ENCODE measurements around the gene TSC2.
"Not testable (repeated sequence)": the region's sequence is repeated elsewhere in the genome, so short reads cannot be mapped to it uniquely, and the experiment has no call there.

Gene TSC2

DNA sequence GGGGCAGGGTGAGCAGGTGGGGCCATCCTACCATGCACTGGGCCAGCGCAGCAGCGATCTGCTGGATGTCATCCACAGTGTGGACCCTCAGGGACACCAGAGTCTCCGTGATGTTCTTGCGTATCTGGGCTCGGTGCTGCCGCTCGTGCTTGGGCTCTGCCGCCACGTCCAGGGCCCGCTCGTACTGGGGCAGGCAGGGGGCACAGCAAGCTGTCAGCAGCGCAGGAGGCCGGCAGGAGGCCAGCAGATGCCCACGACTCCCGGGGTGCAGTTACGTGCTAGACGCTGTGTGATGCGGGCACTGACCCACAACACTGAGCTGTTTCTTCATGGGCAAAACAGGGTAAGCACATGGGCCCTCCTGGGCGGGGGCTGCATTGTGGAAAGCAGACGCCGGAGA, 57.5 kb downstream of the TSC2 start:
- H3K4me3 Mint-ChIP-seq, H3K36me3 Mint-ChIP-seq, H3K27ac Mint-ChIP-seq, H3K9me3 Mint-ChIP-seq, H3K4me1 Mint-ChIP-seq, H3K27me3 Mint-ChIP-seq: not testable (repeated sequence)

DNA sequence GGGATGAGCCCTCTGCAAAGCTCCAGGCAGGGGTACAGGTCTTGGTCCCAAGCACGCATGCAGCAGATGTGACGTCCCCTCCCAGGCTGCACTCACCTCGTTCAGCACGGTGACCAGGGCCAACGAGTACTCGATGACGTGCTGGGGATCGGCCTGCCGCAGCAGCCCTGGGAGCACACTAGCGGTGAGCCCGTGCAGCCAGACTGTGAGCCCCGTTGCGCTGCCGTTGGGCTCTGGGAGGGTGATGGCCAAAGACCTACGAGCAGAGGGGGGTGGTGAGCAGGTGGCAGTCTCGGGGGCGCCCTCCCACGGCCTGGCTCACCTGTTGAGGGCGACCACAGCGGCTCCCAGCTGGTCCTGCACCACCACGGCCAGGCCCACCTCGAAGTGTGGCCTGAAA, 58.0 kb downstream of the TSC2 start:
- not testable (repeated sequence) for H3K36me3 Mint-ChIP-seq, H3K27me3 Mint-ChIP-seq, H3K27ac Mint-ChIP-seq, H3K4me3 Mint-ChIP-seq, H3K9me3 Mint-ChIP-seq, H3K4me1 Mint-ChIP-seq

DNA sequence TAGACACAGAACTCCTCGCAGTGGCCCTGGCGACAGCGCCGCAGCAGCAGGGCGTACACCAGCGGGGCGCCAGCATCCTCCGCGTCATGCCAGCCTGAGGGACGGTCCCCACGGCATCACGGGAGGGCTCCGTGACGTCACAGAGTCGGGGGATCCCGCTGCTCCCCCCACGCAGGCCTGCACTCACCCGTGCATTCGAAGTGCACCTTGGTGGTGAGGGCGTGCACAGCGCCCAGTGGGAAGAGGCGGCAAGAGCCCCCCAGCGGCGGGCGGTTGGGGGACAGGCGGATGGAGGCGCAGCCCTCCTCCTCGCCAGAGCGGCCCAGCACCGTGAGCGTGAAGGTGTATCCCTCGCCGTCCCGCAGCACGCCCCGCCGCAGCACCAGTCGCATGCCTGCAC, 58.4 kb downstream of the TSC2 start:
- not testable (repeated sequence) for H3K4me1 Mint-ChIP-seq, H3K27ac Mint-ChIP-seq, H3K9me3 Mint-ChIP-seq, H3K4me3 Mint-ChIP-seq, H3K36me3 Mint-ChIP-seq, H3K27me3 Mint-ChIP-seq

GRCh38 chr16:2107121-2107790, 59.5 kb downstream of the TSC2 start:
- H3K27ac Mint-ChIP-seq, H3K9me3 Mint-ChIP-seq, H3K4me1 Mint-ChIP-seq, H3K4me3 Mint-ChIP-seq, H3K27me3 Mint-ChIP-seq, H3K36me3 Mint-ChIP-seq: not testable (repeated sequence)

GRCh38 chr16:2107791-2108125, 60.0 kb downstream of the TSC2 start:
- H3K27ac Mint-ChIP-seq, H3K4me3 Mint-ChIP-seq, H3K36me3 Mint-ChIP-seq, H3K27me3 Mint-ChIP-seq, H3K9me3 Mint-ChIP-seq, H3K4me1 Mint-ChIP-seq: not testable (repeated sequence)

GRCh38 chr16:2108446-2109270, 60.9 kb downstream of the TSC2 start:
- H3K27me3 Mint-ChIP-seq, H3K27ac Mint-ChIP-seq, H3K36me3 Mint-ChIP-seq, H3K4me3 Mint-ChIP-seq, H3K9me3 Mint-ChIP-seq, H3K4me1 Mint-ChIP-seq: not testable (repeated sequence)

DNA sequence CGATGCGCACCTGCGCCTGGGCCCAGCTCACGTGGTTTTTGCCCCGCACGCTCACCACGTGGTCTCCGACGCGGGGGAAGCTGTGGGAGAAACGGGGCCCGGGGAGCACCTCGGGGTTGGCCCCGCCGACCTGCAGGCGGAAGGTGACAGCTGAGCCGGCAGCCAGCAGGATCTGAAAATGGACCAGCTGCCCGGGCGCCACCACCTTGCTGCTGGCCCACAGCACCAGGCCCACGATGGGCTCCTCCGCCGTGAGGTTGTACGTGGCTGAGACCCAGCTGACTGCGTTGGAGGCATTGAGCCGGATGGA, 61.4 kb downstream of the TSC2 start:
- H3K4me1 Mint-ChIP-seq, H3K36me3 Mint-ChIP-seq, H3K9me3 Mint-ChIP-seq, H3K4me3 Mint-ChIP-seq, H3K27ac Mint-ChIP-seq, H3K27me3 Mint-ChIP-seq: not testable (repeated sequence)

DNA sequence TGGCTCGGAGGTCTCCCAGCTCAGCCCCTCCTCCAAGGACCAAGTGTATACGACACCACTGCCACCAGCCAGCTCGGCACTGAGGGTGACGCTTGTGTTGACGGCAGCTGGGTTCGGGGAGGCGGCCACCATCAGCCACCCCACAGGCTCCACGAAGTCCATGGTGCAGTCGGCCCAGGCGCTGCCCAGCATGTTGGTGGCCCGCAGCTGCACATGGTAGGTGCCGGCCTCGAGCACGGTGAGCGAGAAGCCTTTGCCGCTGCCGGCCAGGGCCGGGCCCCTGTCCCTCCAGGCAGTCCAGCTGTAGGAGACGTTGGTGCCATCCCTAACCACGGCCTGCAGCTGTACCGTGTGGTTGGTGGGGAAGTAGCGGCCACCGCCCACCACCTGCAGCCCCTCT, 62.1 kb downstream of the TSC2 start:
- not testable (repeated sequence) for H3K9me3 Mint-ChIP-seq, H3K4me1 Mint-ChIP-seq, H3K27ac Mint-ChIP-seq, H3K4me3 Mint-ChIP-seq, H3K27me3 Mint-ChIP-seq, H3K36me3 Mint-ChIP-seq

DNA sequence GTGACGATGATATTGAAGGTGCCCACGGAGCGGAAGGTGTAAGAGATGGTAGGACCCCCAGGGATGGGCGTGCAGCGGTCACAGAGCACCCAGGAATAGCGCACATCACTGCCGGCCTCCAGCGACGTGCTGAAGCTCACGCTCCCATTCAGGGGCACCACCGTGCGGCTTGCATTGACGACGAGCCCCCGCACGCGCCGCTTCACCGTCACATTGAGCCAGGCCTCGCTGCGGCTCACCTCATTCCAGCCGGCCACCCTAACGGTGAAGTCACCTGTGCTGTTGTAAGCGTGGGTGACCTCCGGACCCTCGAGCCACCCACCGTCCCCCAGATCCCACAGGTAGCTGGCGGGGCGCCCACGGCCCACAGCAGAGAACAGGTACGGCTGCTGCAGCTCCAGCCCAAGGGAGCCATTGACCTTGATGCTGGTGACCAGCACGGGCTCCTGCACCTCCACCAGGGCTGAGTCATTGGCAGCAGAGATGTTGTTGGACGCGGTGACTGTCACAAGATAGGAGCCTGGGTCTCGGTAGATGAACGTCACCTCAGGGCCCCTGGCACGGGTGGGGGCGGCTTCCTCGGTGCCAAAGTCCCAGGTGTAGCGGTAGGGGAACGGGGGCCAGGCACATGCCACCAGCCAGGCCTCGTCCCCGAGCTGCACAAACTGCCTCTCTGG, 62.7 kb downstream of the TSC2 start:
- H3K36me3 Mint-ChIP-seq, H3K4me1 Mint-ChIP-seq, H3K27ac Mint-ChIP-seq, H3K4me3 Mint-ChIP-seq, H3K9me3 Mint-ChIP-seq, H3K27me3 Mint-ChIP-seq: not testable (repeated sequence)

DNA sequence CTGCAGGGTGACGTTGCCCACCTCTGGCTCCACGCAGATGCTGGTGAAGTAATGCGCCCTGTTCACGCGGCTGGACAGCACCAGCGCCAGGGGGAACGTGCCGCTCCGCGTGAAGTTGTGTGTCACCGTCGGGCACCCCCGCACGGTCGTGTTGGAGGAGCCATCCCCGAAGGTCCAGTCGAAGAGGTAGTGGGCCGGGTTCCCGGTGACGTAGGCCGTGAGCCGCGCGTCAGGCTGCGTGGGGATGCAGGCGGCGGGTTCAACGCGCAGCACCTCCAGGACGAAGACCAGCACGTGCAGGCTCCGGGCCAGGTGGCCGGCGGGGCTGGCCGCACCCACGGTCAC, 63.2 kb downstream of the TSC2 start:
- not testable (repeated sequence) for H3K4me3 Mint-ChIP-seq, H3K4me1 Mint-ChIP-seq, H3K27me3 Mint-ChIP-seq, H3K36me3 Mint-ChIP-seq, H3K9me3 Mint-ChIP-seq, H3K27ac Mint-ChIP-seq

GRCh38 chr16:2111412-2112335, 63.9 kb downstream of the TSC2 start:
- H3K27ac Mint-ChIP-seq, H3K4me1 Mint-ChIP-seq, H3K36me3 Mint-ChIP-seq, H3K4me3 Mint-ChIP-seq, H3K27me3 Mint-ChIP-seq, H3K9me3 Mint-ChIP-seq: not testable (repeated sequence)

- not testable (repeated sequence) for H3K36me3 Mint-ChIP-seq, H3K9me3 Mint-ChIP-seq, H3K27me3 Mint-ChIP-seq, H3K4me1 Mint-ChIP-seq, H3K27ac Mint-ChIP-seq, H3K4me3 Mint-ChIP-seq
Measured at GRCh38 chr16:2112539-2113106, 64.8 kb downstream of the TSC2 start.

GRCh38 chr16:2114225-2114624, 66.4 kb downstream of the TSC2 start:
- not testable (repeated sequence) for H3K4me1 Mint-ChIP-seq, H3K9me3 Mint-ChIP-seq, H3K4me3 Mint-ChIP-seq, H3K27me3 Mint-ChIP-seq, H3K27ac Mint-ChIP-seq, H3K36me3 Mint-ChIP-seq

GRCh38 chr16:2114885-2115590, 67.3 kb downstream of the TSC2 start:
- not testable (repeated sequence) for H3K4me3 Mint-ChIP-seq, H3K36me3 Mint-ChIP-seq, H3K27me3 Mint-ChIP-seq, H3K4me1 Mint-ChIP-seq, H3K9me3 Mint-ChIP-seq, H3K27ac Mint-ChIP-seq

DNA sequence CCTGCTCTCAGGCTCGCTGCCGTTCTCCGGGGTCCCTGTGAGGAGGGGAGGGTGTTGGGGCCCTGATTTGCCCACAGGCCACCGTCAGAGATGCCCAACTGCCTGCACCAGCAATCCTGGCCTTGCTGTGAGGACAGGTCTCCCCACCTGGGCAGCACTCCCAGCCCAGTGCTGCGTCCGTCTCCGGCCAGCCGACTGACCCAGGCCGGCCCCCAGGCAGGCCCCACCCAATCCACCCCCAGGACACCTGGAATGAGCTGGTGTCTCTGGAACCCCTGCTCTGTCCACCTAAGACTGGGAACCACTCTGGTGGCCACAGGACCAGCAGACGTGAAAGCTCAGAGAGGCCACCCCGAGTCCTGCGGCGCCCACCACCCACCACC, 67.8 kb downstream of the TSC2 start:
- no peaks in the 10 kb centered on the region for H3K36me3 Mint-ChIP-seq
- H3K9me3 Mint-ChIP-seq = no peaks in the 10 kb centered on the region
- no peaks in the 10 kb centered on the region for H3K27me3 Mint-ChIP-seq
- H3K27ac Mint-ChIP-seq = no peak overlapping the region
- H3K4me1 Mint-ChIP-seq = peaks cover 3% of the 10 kb centered on the region
- no peak overlapping the region for H3K4me3 Mint-ChIP-seq

Data from activated naive CD4-positive, alpha-beta T cell treated with anti-CD3 and anti-CD28 coated beads, Interleukin-2, amount 50 U/mL, for 24 hours (primary cell).